OCI-LY7 (cell line): ENCODE data around the gene ZMYND19. TPM values are rescaled to one million over a fixed set of nuclear protein-coding genes. Genes with fewer than 3 reads are reported as not detected.

Experiments used
- Bru-seq: library from RNA; stranded (reverse); fragments of 400-500 nt; gene quantifications from one replicate; lab custom pipeline; 2021; lab: Mats Ljungman, UMichigan
- BruChase-seq, 2 experiments: library from RNA; stranded (reverse); fragments of 400-500 nt; gene quantifications; one replicate each; lab custom pipeline; 2021; lab: Mats Ljungman, UMichigan
- BruUV-seq: library from RNA; stranded (reverse); fragments of 400-500 nt; replicated peaks from 2 replicates; lab custom pipeline; 2021; lab: Mats Ljungman, UMichigan
- CTCF ChIA-PET: fragments of 300-600 bp; sonication (Branson Sonifier 250); formaldehyde crosslinking; loops from one replicate; lab custom pipeline; 2022; ENCODE audit warnings: antibody characterized with exemption; ENCODE audit not compliant: unreplicated experiment; lab: Charles Lee
- POLR2A ChIA-PET: fragments of 300-600 bp; sonication (Branson Sonifier 250); formaldehyde crosslinking; loops from one replicate; lab custom pipeline; 2022; ENCODE audit warnings: antibody characterized with exemption; lab: Charles Lee
- DNase-seq: peaks from one replicate; pipeline ENCODE4 v3.0.0-alpha.2; 2015; ENCODE audit warnings: low spot score
- H2AFZ ChIP-seq: fragments of 200-600 bp; sonication (generic), shearing (Covaris generic); 2 replicates; pipeline ENCODE4 v1.6.1; 2014; ENCODE audit warnings: mild to moderate bottlenecking, antibody characterized with exemption, low read length, moderate library complexity
- H3K27ac ChIP-seq: fragments of 200-600 bp; sonication (generic); 2 replicates; pipeline ENCODE4 v1.5.1; 2014; ENCODE audit warnings: mixed run types, low read depth, mild to moderate bottlenecking, moderate library complexity, low read length, inconsistent platforms; ENCODE audit not compliant: poor library complexity, severe bottlenecking
- H3K36me3 ChIP-seq: fragments of 200-600 bp; sonication (generic); 2 replicates; pipeline ENCODE4 v1.6.1; 2014; ENCODE audit warnings: mild to moderate bottlenecking, antibody characterized with exemption, low read length, moderate library complexity, mixed read lengths; ENCODE audit not compliant: insufficient read depth
- H3K4me1 ChIP-seq: fragments of 200-600 bp; sonication (generic); 2 replicates; pipeline ENCODE4 v1.5.1; 2014; ENCODE audit warnings: mild to moderate bottlenecking, low read length; ENCODE audit not compliant: insufficient read depth, poor library complexity, severe bottlenecking
- H3K4me2 ChIP-seq: fragments of 200-600 bp; sonication (generic); 2 replicates; pipeline ENCODE4 v1.6.1; 2014; ENCODE audit warnings: mild to moderate bottlenecking, low read length
- H3K4me3 ChIP-seq: fragments of 200-600 bp; sonication (generic); 2 replicates; pipeline ENCODE4 v1.5.1; 2014; ENCODE audit warnings: mild to moderate bottlenecking, low read depth, low read length; ENCODE audit not compliant: poor library complexity, severe bottlenecking
- H3K79me2 ChIP-seq: fragments of 200-600 bp; sonication (generic); 2 replicates; pipeline ENCODE4 v1.6.1; 2016; ENCODE audit warnings: low read depth, mild to moderate bottlenecking, low read length, moderate library complexity, mixed read lengths; ENCODE audit not compliant: insufficient read depth
- H3K9me2 ChIP-seq: fragments of 200-600 bp; sonication (generic); 2 replicates; pipeline ENCODE4 v1.6.1; 2016; ENCODE audit warnings: mild to moderate bottlenecking, low read length, mixed read lengths; ENCODE audit not compliant: insufficient read depth
- H3K9me3 ChIP-seq: fragments of 200-600 bp; sonication (generic); 2 replicates; pipeline ENCODE4 v1.6.1; 2014; ENCODE audit warnings: mild to moderate bottlenecking, mixed run types, low read length, mixed read lengths
- H4K20me1 ChIP-seq: fragments of 200-600 bp; sonication (generic); 2 replicates; pipeline ENCODE4 v1.6.1; 2014; ENCODE audit warnings: mild to moderate bottlenecking, antibody characterized with exemption, low read length, moderate library complexity, mixed read lengths; ENCODE audit not compliant: insufficient read depth
- CTCF ChIP-seq: fragments of 200-600 bp; sonication (generic); conservative IDR thresholded peaks from 2 replicates; pipeline ENCODE4 v1.5.1; 2014; ENCODE audit warnings: mild to moderate bottlenecking, antibody characterized with exemption, low read length, moderate library complexity, mixed read lengths
- EZH2phosphoT487 ChIP-seq: fragments of 200-600 bp; sonication (generic); IDR thresholded peaks from 2 replicates; pipeline ENCODE4 v1.6.1; 2018; ENCODE audit warnings: low read depth, borderline replicate concordance, mild to moderate bottlenecking, mixed run types, antibody characterized with exemption, low read length, moderate library complexity, mixed read lengths
- intact Hi-C: fragments of 100-400 bp; cut with micrococcal nuclease; formaldehyde crosslinking; loops from one replicate; pipeline ENCODE4 v1.10.0; 2022; ENCODE audit not compliant: unreplicated experiment
- long read RNA-seq: library from polyadenylated mRNA; stranded (forward); transcript quantifications from one replicate; pipeline ENCODE4 v2.0.0, GENCODE V29; 2022
- total RNA-seq, 2 experiments: library from RNA; depleted of rRNA in 1 of 2; stranded (reverse); fragments of >200 nt in 1 of 2; shearing (Covaris generic) in 1 of 2; gene quantifications; 2 replicates each; pipeline ENCODE4 v1.2.3, GENCODE V29; 2014 to 2022

The ZMYND19 gene
- total RNA-seq (2014; rRNA removed; shearing (Covaris generic)) (48.4 and 48.5 TPM in 2 replicates), total RNA-seq (2022) (62.2 and 65.8 TPM in 2 replicates), Bru-seq, nascent RNA (percentile 66 among the genes with signal in this experiment), BruChase-seq, experiment 1, labeled RNA remaining after a 6-hour chase (percentile 65 among the genes with signal in this experiment), BruChase-seq, experiment 2, labeled RNA remaining after a 2-hour chase (percentile 74 among the genes with signal in this experiment)
- long read RNA-seq, transcript ZMYND19-201 (6 exons, 1,375 nt): major isoform, 29 of 44 reads
- long read RNA-seq, partial matches to known transcripts: 1 of 44 reads
- long read RNA-seq, other reads (novel, unspliced or antisense): 14 of 44 reads

- Histone ChIP-seq H3K9me2 (no peaks in the 10 kb centered on the region), H3K79me2 (peaks cover 15% of the 10 kb centered on the region; the same call in 1 of the 2 replicates), H3K27ac (peak within 1 kb of the TSS; percentile 29), H3K4me3 (peak within 1 kb of the TSS; percentile 96), H4K20me1 (peaks cover 8% of the 10 kb centered on the region), H3K9me3 (no peaks in the 10 kb centered on the region), H2AFZ (peak within 1 kb of the TSS; percentile 92; the same call in 1 of the 2 replicates), H3K36me3 (peaks cover 37% of the 10 kb centered on the region), H3K4me2 (peak within 1 kb of the TSS; percentile 93), H3K4me1 (peaks cover 13% of the 10 kb centered on the region)
- DNase-seq: peak; percentile 93
- ChIA-PET POLR2A (interaction anchor here (0.5 to 1.1 kb wide), 5 partner anchors 10 to 37 kb away, joined by 3 to 7 read pairs (median 3); partner anchors contain the start of gene ARRDC1), CTCF (interaction anchor here (1.2 kb wide), 1 partner anchor 79 kb away, joined by 3 read pairs; no protein-coding TSS in a partner anchor)
- BruUV-seq: no TSS peak
- intact Hi-C loops: loop anchor here (1.0 to 2.0 kb wide), 2 partner anchors 14 to 15 kb away; partner anchors contain the start of gene ARRDC1
- TF ChIP-seq EZH2phosphoT487: no peak
Measured at GRCh38 chr9:137590469-137591383, at the start of gene ZMYND19. Gene ZMYND19 (minus strand): TSS chr9:137590512. CDS start chr9:137590263, 249 bp downstream.

DNA sequence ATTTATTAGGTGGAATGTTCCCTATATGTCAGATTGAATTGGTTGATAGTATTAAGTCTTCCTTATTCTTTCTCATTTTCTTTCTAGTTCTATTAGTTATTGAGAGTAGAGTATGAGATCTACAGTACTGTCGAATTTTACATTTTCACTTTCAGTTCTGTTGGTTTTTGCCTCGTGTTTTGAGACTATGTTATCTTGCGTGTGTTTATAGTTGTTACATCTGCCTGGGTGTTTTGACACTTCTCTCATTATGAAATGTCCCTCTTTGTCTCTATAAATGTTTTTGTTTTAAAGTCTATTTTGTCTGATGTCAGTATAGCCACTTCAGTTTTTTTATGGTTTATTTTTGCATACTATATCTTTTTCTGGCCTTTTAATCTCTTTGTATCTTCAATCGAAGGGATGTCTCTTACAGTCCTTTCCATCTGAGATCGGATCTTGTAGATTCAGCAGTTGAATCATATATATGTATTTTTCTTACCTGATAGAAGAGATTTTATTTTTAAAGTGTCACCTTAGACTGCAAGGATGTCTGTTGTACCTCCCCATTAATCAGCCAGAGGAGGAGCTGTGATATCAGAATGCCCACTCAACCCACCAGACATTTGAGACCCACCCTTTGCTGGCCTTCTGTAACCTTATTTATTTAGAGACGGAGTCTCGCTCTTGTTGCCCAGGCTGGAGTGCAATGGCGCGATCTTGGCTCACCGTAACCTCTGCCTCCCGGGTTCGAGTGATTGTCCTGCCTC, 49.2 kb upstream of the ZMYND19 start:
- intact Hi-C loops: no loop called here
- BruUV-seq: no TSS peak
- Histone ChIP-seq H3K27ac (peak overlapping the region; percentile 13), H3K9me3 (no peaks in the 10 kb centered on the region), H3K4me2 (peak overlapping the region; percentile 63), H2AFZ (no peak overlapping the region), H3K36me3 (peaks cover 69% of the 10 kb centered on the region), H4K20me1 (0 out of 2 replicates have a peak, but pooled peaks cover 13% of the 10 kb centered on the region), H3K4me1 (peaks cover 36% of the 10 kb centered on the region), H3K4me3 (peak overlapping the region; percentile 31), H3K79me2 (peaks cover 100% of the 10 kb centered on the region), H3K9me2 (no peaks in the 10 kb centered on the region)
- no peak for TF ChIP-seq EZH2phosphoT487
- TF ChIP-seq CTCF: no peak
- ChIA-PET POLR2A (interaction anchor here (1.3 kb wide), 1 partner anchor 27 kb away, joined by 3 read pairs; no protein-coding TSS in a partner anchor), CTCF (no interaction called here)
- DNase-seq: no peak
